Measurements from ENCODE around the gene UBE2V1.
A peak's percentile ranks its signal among the peaks of the same experiment; 100 is the strongest.

DNA sequence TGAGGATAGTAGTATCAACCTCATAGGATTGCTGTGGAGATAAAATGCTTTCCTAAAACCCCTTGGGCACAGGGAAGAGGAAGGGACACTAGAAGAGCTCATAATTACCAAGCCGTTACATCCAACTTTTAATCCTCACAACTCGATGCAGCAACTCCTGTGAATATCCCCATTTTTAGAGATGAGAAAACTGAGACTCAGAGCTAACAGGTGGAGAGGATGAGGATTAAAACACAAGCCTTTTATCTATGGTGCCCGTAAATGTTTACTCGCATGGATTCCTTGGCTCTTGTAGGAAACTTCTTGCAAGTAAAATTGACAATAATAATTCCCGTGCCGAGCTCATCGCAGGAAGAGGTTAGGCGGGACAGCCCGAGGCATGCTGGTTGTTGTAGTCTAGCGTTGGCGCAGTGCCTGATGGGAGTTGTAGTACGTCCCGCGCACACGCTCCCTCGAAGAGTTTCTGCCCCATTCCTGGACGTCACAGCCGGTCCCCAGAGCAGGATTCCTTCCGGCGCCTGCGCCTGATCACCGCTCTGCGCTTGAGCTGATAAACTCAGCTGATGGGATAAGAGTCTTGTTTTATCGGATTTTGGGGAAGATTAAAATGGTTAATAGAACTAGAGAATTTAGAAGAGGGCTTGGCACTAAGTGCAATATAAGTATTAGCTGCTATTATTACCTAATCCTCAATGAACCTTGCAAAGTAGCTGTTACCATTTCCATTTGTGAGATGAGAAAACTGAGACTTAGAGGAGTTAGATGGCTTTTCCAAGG, 2.8 kb upstream of the UBE2V1 start:
- TF ChIP-seq, protein P1, sequence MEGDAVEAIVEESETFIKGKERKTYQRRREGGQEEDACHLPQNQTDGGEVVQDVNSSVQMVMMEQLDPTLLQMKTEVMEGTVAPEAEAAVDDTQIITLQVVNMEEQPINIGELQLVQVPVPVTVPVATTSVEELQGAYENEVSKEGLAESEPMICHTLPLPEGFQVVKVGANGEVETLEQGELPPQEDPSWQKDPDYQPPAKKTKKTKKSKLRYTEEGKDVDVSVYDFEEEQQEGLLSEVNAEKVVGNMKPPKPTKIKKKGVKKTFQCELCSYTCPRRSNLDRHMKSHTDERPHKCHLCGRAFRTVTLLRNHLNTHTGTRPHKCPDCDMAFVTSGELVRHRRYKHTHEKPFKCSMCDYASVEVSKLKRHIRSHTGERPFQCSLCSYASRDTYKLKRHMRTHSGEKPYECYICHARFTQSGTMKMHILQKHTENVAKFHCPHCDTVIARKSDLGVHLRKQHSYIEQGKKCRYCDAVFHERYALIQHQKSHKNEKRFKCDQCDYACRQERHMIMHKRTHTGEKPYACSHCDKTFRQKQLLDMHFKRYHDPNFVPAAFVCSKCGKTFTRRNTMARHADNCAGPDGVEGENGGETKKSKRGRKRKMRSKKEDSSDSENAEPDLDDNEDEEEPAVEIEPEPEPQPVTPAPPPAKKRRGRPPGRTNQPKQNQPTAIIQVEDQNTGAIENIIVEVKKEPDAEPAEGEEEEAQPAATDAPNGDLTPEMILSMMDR (IDR thresholded peaks at IDR 0.05) = peak in 1 of 4 experiments; percentile 29
- TF ChIP-seq POLR2A (IDR thresholded peaks at IDR 0.05) = peak; percentile 33 to 48

All from uterus (tissue), 2 donors.